Medulla oblongata (tissue), 1 donor: ENCODE results near the gene TMEM183A.
A peak's percentile ranks its signal among the peaks of the same experiment; 100 is the strongest.
"Not testable (repeated sequence)": the region's sequence is repeated elsewhere in the genome, so short reads cannot be mapped to it uniquely, and the experiment has no call there.

Experiments
- DNase-seq: peaks from one replicate; pipeline ENCODE4 v3.0.0-alpha.2; 2015; ENCODE audit errors: extremely low spot score

The TMEM183A gene

GRCh38 chr1:202987922-202988583 lies 19.1 kb upstream of the TMEM183A start:
- no peak for DNase-seq

- DNase-seq: no peak
These were observed 17.3 kb upstream of the TMEM183A start for GRCh38 chr1:202989879-202990278.

- DNase-seq: no peak
These were observed 16.1 kb upstream of the TMEM183A start for GRCh38 chr1:202991112-202991511.

GRCh38 chr1:202994756-202995155 lies 12.4 kb upstream of the TMEM183A start:
- DNase-seq: no peak

GRCh38 chr1:202998836-202999750 lies 8.1 kb upstream of the TMEM183A start:
- peak; percentile 69 for DNase-seq

GRCh38 chr1:203000217-203000944 lies 6.8 kb upstream of the TMEM183A start:
- DNase-seq: no peak

- DNase-seq: no peak
These were observed 5.2 kb upstream of the TMEM183A start for GRCh38 chr1:203001986-203002385.

GRCh38 chr1:203002951-203003350 lies 4.2 kb upstream of the TMEM183A start:
- DNase-seq: no peak

GRCh38 chr1:203005395-203006142 lies 1.6 kb upstream of the TMEM183A start:
- DNase-seq: not testable (repeated sequence)

- DNase-seq: no peak
These were observed 2.0 kb downstream of the TMEM183A start for GRCh38 chr1:203009185-203009584.

- no peak for DNase-seq
These were observed 4.4 kb downstream of the TMEM183A start for GRCh38 chr1:203011582-203011981.

- no peak for DNase-seq
These were observed 9.9 kb downstream of the TMEM183A start for GRCh38 chr1:203017061-203017460.

GRCh38 chr1:203017692-203018091 lies 10.5 kb downstream of the TMEM183A start:
- DNase-seq: no peak

GRCh38 chr1:203022855-203023254 lies 15.7 kb downstream of the TMEM183A start:
- DNase-seq: not testable (repeated sequence)

GRCh38 chr1:203025686-203026030 lies 18.5 kb downstream of the TMEM183A start:
- peak; percentile 12 for DNase-seq

- peak; percentile 86 for DNase-seq
These were observed 19.0 kb downstream of the TMEM183A start, which contains the start of gene PPFIA4 for GRCh38 chr1:203026031-203026665. Gene PPFIA4 (plus strand): TSS chr1:203026491. CDS start chr1:203039009, 12,518 bp downstream.

- DNase-seq: no peak
These were observed 19.8 kb downstream of the TMEM183A start for GRCh38 chr1:203026666-203027663.

- DNase-seq: no peak
These were observed 21.1 kb downstream of the TMEM183A start for GRCh38 chr1:203028067-203028783.
